ENCODE data around the gene PTPRN2.
"Not testable (repeated sequence)": the region's sequence is repeated elsewhere in the genome, so short reads cannot be mapped to it uniquely, and the experiment has no call there.

The PTPRN2 gene

GRCh38 chr7:158300427-158300826 is 287.2 kb downstream of the PTPRN2 start:
- ChIA-PET CTCF (no interaction called here), POLR2A (no interaction called here)
- no peak for DNase-seq (ENCODE audit: extremely low spot score)
- no peak for TF ChIP-seq FOXA1 (IDR thresholded peaks at IDR 0.05)
- no peak for TF ChIP-seq L3MBTL2 (conservative IDR thresholded peaks at IDR 0.05)
- no peak for TF ChIP-seq BHLHE40 (IDR thresholded peaks at IDR 0.05; ENCODE audit: borderline replicate concordance)
- TF ChIP-seq HDGF (IDR thresholded peaks at IDR 0.05; ENCODE audit: borderline replicate concordance): no peak
- no peak for TF ChIP-seq ELF4 (IDR thresholded peaks at IDR 0.05)
- TF ChIP-seq LEF1 (IDR thresholded peaks at IDR 0.05; ENCODE audit: borderline replicate concordance): no peak
- TF ChIP-seq SP1 (IDR thresholded peaks at IDR 0.05): no peak
- TF ChIP-seq FOXK2 (IDR thresholded peaks at IDR 0.05): no peak
- TF ChIP-seq ARNT (IDR thresholded peaks at IDR 0.05): no peak
- TF ChIP-seq NFRKB (IDR thresholded peaks at IDR 0.05): no peak
- TF ChIP-seq SUZ12 (IDR thresholded peaks at IDR 0.05): no peak
- no peak for TF ChIP-seq FOXM1 (IDR thresholded peaks at IDR 0.05; ENCODE audit: borderline replicate concordance)
- no peak for TF ChIP-seq TARDBP (IDR thresholded peaks at IDR 0.05)
- TF ChIP-seq PKNOX1 (IDR thresholded peaks at IDR 0.05): no peak
- no peak for TF ChIP-seq CTBP1 (IDR thresholded peaks at IDR 0.05; ENCODE audit: borderline replicate concordance)
- no peak for TF ChIP-seq ZNF384 (IDR thresholded peaks at IDR 0.05)

GRCh38 chr7:158299607-158300006 is 288.0 kb downstream of the PTPRN2 start:
- TF ChIP-seq SP1 (IDR thresholded peaks at IDR 0.05): no peak
- TF ChIP-seq ZNF384 (IDR thresholded peaks at IDR 0.05): no peak
- TF ChIP-seq BHLHE40 (IDR thresholded peaks at IDR 0.05; ENCODE audit: borderline replicate concordance): no peak
- no peak for TF ChIP-seq HDGF (IDR thresholded peaks at IDR 0.05; ENCODE audit: borderline replicate concordance)
- TF ChIP-seq CTBP1 (IDR thresholded peaks at IDR 0.05; ENCODE audit: borderline replicate concordance): no peak
- TF ChIP-seq FOXM1 (IDR thresholded peaks at IDR 0.05; ENCODE audit: borderline replicate concordance): no peak
- TF ChIP-seq NFRKB (IDR thresholded peaks at IDR 0.05): no peak
- no peak for TF ChIP-seq FOXK2 (IDR thresholded peaks at IDR 0.05)
- no peak for TF ChIP-seq PKNOX1 (IDR thresholded peaks at IDR 0.05)
- TF ChIP-seq L3MBTL2 (conservative IDR thresholded peaks at IDR 0.05): no peak
- TF ChIP-seq TARDBP (IDR thresholded peaks at IDR 0.05): no peak
- TF ChIP-seq SUZ12 (IDR thresholded peaks at IDR 0.05): no peak
- no peak for TF ChIP-seq LEF1 (IDR thresholded peaks at IDR 0.05; ENCODE audit: borderline replicate concordance)
- no peak for TF ChIP-seq ELF4 (IDR thresholded peaks at IDR 0.05)
- no peak for TF ChIP-seq FOXA1 (IDR thresholded peaks at IDR 0.05)
- no peak for TF ChIP-seq ARNT (IDR thresholded peaks at IDR 0.05)
- POLR2A ChIA-PET: no interaction called here
- CTCF ChIA-PET: no interaction called here
- DNase-seq (ENCODE audit: extremely low spot score): no peak

- ChIA-PET CTCF (interaction anchor here (0.7 kb wide), 1 partner anchor 15 kb away, joined by 3 read pairs; no protein-coding TSS in a partner anchor), POLR2A (no interaction called here)
- no peak for TF ChIP-seq L3MBTL2 (conservative IDR thresholded peaks at IDR 0.05)
- TF ChIP-seq LEF1 (IDR thresholded peaks at IDR 0.05; ENCODE audit: borderline replicate concordance): no peak
- no peak for TF ChIP-seq HDGF (IDR thresholded peaks at IDR 0.05; ENCODE audit: borderline replicate concordance)
- no peak for TF ChIP-seq FOXM1 (IDR thresholded peaks at IDR 0.05; ENCODE audit: borderline replicate concordance)
- no peak for TF ChIP-seq TARDBP (IDR thresholded peaks at IDR 0.05)
- TF ChIP-seq PKNOX1 (IDR thresholded peaks at IDR 0.05): no peak
- TF ChIP-seq ARNT (IDR thresholded peaks at IDR 0.05): no peak
- TF ChIP-seq SP1 (IDR thresholded peaks at IDR 0.05): no peak
- no peak for TF ChIP-seq ZNF384 (IDR thresholded peaks at IDR 0.05)
- DNase-seq (ENCODE audit: extremely low spot score): no peak
Observed at GRCh38 chr7:158296798-158297104, 290.9 kb downstream of the PTPRN2 start.

GRCh38 chr7:158295966-158296797 is 291.4 kb downstream of the PTPRN2 start:
- POLR2A ChIA-PET: no interaction called here

GRCh38 chr7:158294468-158295215 is 293.0 kb downstream of the PTPRN2 start:
- CTCF ChIA-PET; DNase-seq (ENCODE audit: extremely low spot score); POLR2A ChIA-PET: not testable (repeated sequence)

More at GRCh38 chr7:158295966-158296797, 291.4 kb downstream of the PTPRN2 start:
- TF ChIP-seq ARNT (IDR thresholded peaks at IDR 0.05) (no peak), ELF4 (IDR thresholded peaks at IDR 0.05) (no peak)
- CTCF ChIA-PET: no interaction called here
- no peak for DNase-seq (ENCODE audit: extremely low spot score)

- ChIA-PET CTCF (no interaction called here), POLR2A (no interaction called here)
- no peak for TF ChIP-seq SUZ12 (IDR thresholded peaks at IDR 0.05)
- no peak for TF ChIP-seq FOXA1 (IDR thresholded peaks at IDR 0.05)
- no peak for TF ChIP-seq TARDBP (IDR thresholded peaks at IDR 0.05)
- TF ChIP-seq L3MBTL2 (conservative IDR thresholded peaks at IDR 0.05): no peak
- TF ChIP-seq PKNOX1 (IDR thresholded peaks at IDR 0.05): no peak
- no peak for TF ChIP-seq BHLHE40 (IDR thresholded peaks at IDR 0.05; ENCODE audit: borderline replicate concordance)
- no peak for TF ChIP-seq ELF4 (IDR thresholded peaks at IDR 0.05)
- no peak for TF ChIP-seq LEF1 (IDR thresholded peaks at IDR 0.05; ENCODE audit: borderline replicate concordance)
- TF ChIP-seq NFRKB (IDR thresholded peaks at IDR 0.05): no peak
- TF ChIP-seq ARNT (IDR thresholded peaks at IDR 0.05): no peak
- TF ChIP-seq SP1 (IDR thresholded peaks at IDR 0.05): no peak
- TF ChIP-seq CTBP1 (IDR thresholded peaks at IDR 0.05; ENCODE audit: borderline replicate concordance): no peak
- no peak for TF ChIP-seq FOXM1 (IDR thresholded peaks at IDR 0.05; ENCODE audit: borderline replicate concordance)
- no peak for TF ChIP-seq FOXK2 (IDR thresholded peaks at IDR 0.05)
- TF ChIP-seq ZNF384 (IDR thresholded peaks at IDR 0.05): no peak
- DNase-seq (ENCODE audit: extremely low spot score): no peak
Observed at GRCh38 chr7:158292948-158293347, 294.7 kb downstream of the PTPRN2 start.
